Endothelial cell of umbilical vein (primary cell): ENCODE results near the gene ARMC3. TPM values are rescaled to one million over a fixed set of nuclear protein-coding genes. Genes with fewer than 3 reads are reported as not detected.

Experiments
- BruUV-seq: library from RNA; stranded (reverse); fragments of 400-500 nt; replicated peaks from 2 replicates; lab custom pipeline; 2021; lab: Mats Ljungman, UMichigan
- CTCF ChIA-PET: fragments of 300-600, 350-600 bp; sonication (Branson Sonifier 250); formaldehyde crosslinking; loops from one replicate; lab custom pipeline; 2021; ENCODE audit warnings: antibody characterized with exemption, inconsistent platforms; lab: Charles Lee
- POLR2A ChIA-PET: fragments of 300-600, 350-600 bp; sonication (Branson Sonifier 250); formaldehyde crosslinking; loops from one replicate; lab custom pipeline; 2021; ENCODE audit warnings: antibody characterized with exemption, inconsistent platforms; lab: Charles Lee
- DNase-seq: peaks from one replicate; pipeline ENCODE4 v3.0.0-alpha.2; 2011; ENCODE audit warnings: low read depth, low spot score
- FAIRE-seq: peaks from 2 replicates; lab custom pipeline; 2011; peaks lifted over from hg19 to GRCh38; lab: Jason Lieb, UNC
- H2AFZ ChIP-seq: 2 replicates; pipeline ENCODE4 v1.6.0; 2012; ENCODE audit warnings: low read depth, low read length, control low read depth, inconsistent platforms
- H3K27ac ChIP-seq: 2 replicates; pipeline ENCODE4 v1.5.1; 2011; ENCODE audit warnings: low read depth, mild to moderate bottlenecking, control low read depth, low read length, moderate library complexity; ENCODE audit not compliant: insufficient read depth
- H3K27me3 ChIP-seq, 2 experiments: 2 replicates each; pipeline versions ENCODE4 v1.6.0 to v1.6.1; 2011; ENCODE audit warnings: low read length in 2 of 2, mixed read lengths in 1 of 2; ENCODE audit not compliant: control insufficient read depth in 2 of 2, insufficient read depth in 2 of 2
- H3K36me3 ChIP-seq, 2 experiments: 2 replicates in 1 of 2; 3 replicates in 1 of 2; pipeline ENCODE4 v1.5.1; 2011; ENCODE audit warnings: low read length in 2 of 2, mild to moderate bottlenecking in 1 of 2, moderate library complexity in 1 of 2; ENCODE audit not compliant: control insufficient read depth in 2 of 2, insufficient read depth in 2 of 2; ENCODE audit errors: extremely low read depth in 1 of 2
- H3K4me1 ChIP-seq: 3 replicates; pipeline ENCODE4 v1.5.1; 2011; ENCODE audit warnings: mild to moderate bottlenecking, low read length; ENCODE audit not compliant: control insufficient read depth, insufficient read depth; ENCODE audit errors: extremely low read depth
- H3K4me2 ChIP-seq: 2 replicates; pipeline ENCODE4 v1.6.1; 2011; ENCODE audit warnings: low read length, control low read depth, mixed read lengths; ENCODE audit not compliant: insufficient read depth
- H3K4me3 ChIP-seq, 3 experiments: fragments of 200-600 bp in 1 of 3; sonication (generic), shearing (Covaris generic) in 1 of 3; replicated peaks in 1 of 3; 2 replicates each; pipeline ENCODE4 v1.5.1; 2011 to 2016; ENCODE audit warnings: control low read depth in 3 of 3, low read length in 3 of 3, mild to moderate bottlenecking in 2 of 3, inconsistent platforms in 1 of 3, low read depth in 1 of 3, moderate library complexity in 1 of 3; ENCODE audit not compliant: insufficient read depth in 1 of 3
- H3K79me2 ChIP-seq: 2 replicates; pipeline ENCODE4 v1.6.0; 2012; ENCODE audit warnings: low read length, inconsistent platforms; ENCODE audit not compliant: control insufficient read depth, insufficient read depth
- H3K9ac ChIP-seq: replicated peaks from 2 replicates; pipeline ENCODE3; 2011; ENCODE audit warnings: low read length, control low read depth; ENCODE audit not compliant: insufficient read depth; ENCODE audit errors: extremely low read depth
- H3K9me1 ChIP-seq: replicated peaks from 3 replicates; pipeline ENCODE4 v1.6.0; 2011; ENCODE audit warnings: mild to moderate bottlenecking, low read length; ENCODE audit not compliant: control insufficient read depth, insufficient read depth; ENCODE audit errors: extremely low read depth
- H3K9me3 ChIP-seq: replicated peaks from 2 replicates; pipeline ENCODE4 v1.5.1; 2012; ENCODE audit warnings: low read length, inconsistent platforms; ENCODE audit not compliant: control insufficient read depth, insufficient read depth
- H4K20me1 ChIP-seq: replicated peaks from 2 replicates; pipeline ENCODE3; 2011; ENCODE audit warnings: mild to moderate bottlenecking, low read length; ENCODE audit not compliant: control insufficient read depth, insufficient read depth; ENCODE audit errors: extremely low read depth
- CTCF ChIP-seq, 2 donors: IDR thresholded peaks; 1 replicate in 1 of 2; 2 replicates in 1 of 2; pipeline ENCODE4 v1.5.1; 2011; ENCODE audit warnings: low read length in 2 of 2, mild to moderate bottlenecking in 2 of 2, moderate library complexity in 2 of 2, control low read depth in 1 of 2, inconsistent platforms in 1 of 2, low read depth in 1 of 2; ENCODE audit not compliant: insufficient read depth in 1 of 2; ENCODE audit errors: extremely low read depth in 1 of 2
- EZH2 ChIP-seq: IDR thresholded peaks from 2 replicates; pipeline ENCODE4 v1.6.1; 2012; ENCODE audit warnings: borderline replicate concordance, low read depth, mild to moderate bottlenecking, moderate library complexity, low read length, inconsistent platforms; ENCODE audit not compliant: severe bottlenecking
- FOS ChIP-seq: IDR thresholded peaks from 2 replicates; pipeline ENCODE4 v1.6.1; 2011; ENCODE audit warnings: mild to moderate bottlenecking, low read length, moderate library complexity, borderline replicate concordance; ENCODE audit not compliant: insufficient read depth
- GATA2 ChIP-seq: IDR thresholded peaks from 2 replicates; pipeline ENCODE4 v1.7.0; 2011; ENCODE audit warnings: low read depth, mild to moderate bottlenecking, moderate library complexity, mixed read lengths, low read length; ENCODE audit not compliant: insufficient read length, insufficient read depth
- JUN ChIP-seq: IDR thresholded peaks from 2 replicates; pipeline ENCODE4 v1.6.1; 2011; ENCODE audit warnings: borderline replicate concordance, low read depth; ENCODE audit not compliant: insufficient read length, insufficient read depth
- MAX ChIP-seq: IDR thresholded peaks from 2 replicates; pipeline ENCODE4 v1.6.1; 2011; ENCODE audit not compliant: insufficient read depth, insufficient read length
- MYC ChIP-seq: IDR thresholded peaks from one replicate; pipeline ENCODE4 v1.6.1; 2011; ENCODE audit warnings: mild to moderate bottlenecking, low read depth, low read length
- POLR2A ChIP-seq: IDR thresholded peaks from 2 replicates; pipeline ENCODE4 v1.6.1; 2012; ENCODE audit warnings: low read depth, mild to moderate bottlenecking, control low read depth, low read length
- POLR2AphosphoS5 ChIP-seq: IDR thresholded peaks from 2 replicates; pipeline ENCODE4 v1.6.1; 2012; ENCODE audit warnings: low read depth, mild to moderate bottlenecking, control low read depth, low read length, moderate library complexity; ENCODE audit not compliant: insufficient read depth
- dilution Hi-C: fragments of 300-500 bp; cut with MboI; formaldehyde crosslinking; loops from one replicate; pipeline ENCODE4 v1.15.0; 2019; ENCODE audit warnings: low sequenced_read_pairs; ENCODE audit not compliant: extremely low pct_ligation_motif_present
- intact Hi-C: fragments of 100-400 bp; cut with micrococcal nuclease; formaldehyde crosslinking; loops from one replicate; pipeline ENCODE4 v1.10.0; 2022
- polyA plus RNA-seq, 4 experiments: library from polyadenylated mRNA; depleted of rRNA in 3 of 4; stranded (reverse) in 3 of 4; unstranded in 1 of 4; fragments of >200 nt; gene quantifications; 2 replicates each; pipeline versions ENCODE4 v1.2.1 to v1.2.3, GENCODE V29; 2011 to 2012; ENCODE audit warnings: missing spikeins in 1 of 4
- total RNA-seq: library from RNA; stranded (reverse); gene quantifications from 2 replicates; pipeline ENCODE4 v1.2.3, GENCODE V29; 2021

Gene ARMC3
- total and polyA plus RNA-seq, 2 donors (not counting 3 experiments of a cell fraction or from before 2014, with no cell fraction given): not detected

- no peaks in the 10 kb centered on the region for H4K20me1 ChIP-seq
- H3K9me1 ChIP-seq: no peaks in the 10 kb centered on the region
- H3K36me3 ChIP-seq: no peaks in the 10 kb centered on the region
- no peak overlapping the region for H3K4me2 ChIP-seq
- intact Hi-C loops (no loop called here), dilution Hi-C loops (no loop called here)
- no peak for FAIRE-seq
- no peaks in the 10 kb centered on the region for H3K79me2 ChIP-seq
- H3K27ac ChIP-seq: no peak overlapping the region
- ChIA-PET CTCF (no interaction called here), POLR2A (no interaction called here)
- TF ChIP-seq FOS (no peak), MYC (no peak), POLR2A (no peak), JUN (no peak)
- BruUV-seq: no TSS peak
- no peak for DNase-seq
- no peak overlapping the region for H3K4me3 ChIP-seq
- H3K27me3 ChIP-seq: peaks cover 3 to 4% of the 10 kb centered on the region in 2 experiments
- no peak overlapping the region for H2AFZ ChIP-seq
- no peaks in the 10 kb centered on the region for H3K9me3 ChIP-seq
- no peaks in the 10 kb centered on the region for H3K4me1 ChIP-seq
- H3K9ac ChIP-seq: no peak overlapping the region
Observed at GRCh38 chr10:23060918-23061317, 133.1 kb downstream of the ARMC3 start.

GRCh38 chr10:23063045-23063972, 135.5 kb downstream of the ARMC3 start:
- Histone ChIP-seq H4K20me1 (no peaks in the 10 kb centered on the region), H3K4me2 (no peak overlapping the region), H3K79me2 (no peaks in the 10 kb centered on the region), H3K27ac (no peak overlapping the region), H2AFZ (no peak overlapping the region), H3K9ac (no peak overlapping the region), H3K9me3 (no peaks in the 10 kb centered on the region), H3K4me1 (no peaks in the 10 kb centered on the region), H3K27me3 (peaks cover 1 to 2% of the 10 kb centered on the region in 2 experiments), H3K36me3 (no peaks in the 10 kb centered on the region), H3K4me3 (no peak overlapping the region), H3K9me1 (no peaks in the 10 kb centered on the region)
- POLR2A ChIA-PET: no interaction called here
- dilution Hi-C loops (no loop called here), intact Hi-C loops (no loop called here)
- CTCF ChIA-PET: interaction anchor here (1.0 kb wide), 1 partner anchor 1681 kb away, joined by 3 read pairs; no protein-coding TSS in a partner anchor
- FAIRE-seq (no peak), DNase-seq (no peak)
- BruUV-seq: no TSS peak
- TF ChIP-seq FOS (no peak), EZH2 (no peak), JUN (no peak), MAX (no peak), POLR2A (no peak), POLR2AphosphoS5 (no peak), CTCF (IDR thresholded peaks at IDR 0.05; ENCODE audit: extremely low read depth in 1 of 2, insufficient read depth in 1 of 2, low read depth in 1 of 2, low read length in 2 of 2) (no peak), GATA2 (no peak), MYC (no peak)
